IPS-18c (cell line): ENCODE results near the gene SCYGR4.
"Not testable (repeated sequence)": the region's sequence is repeated elsewhere in the genome, so short reads cannot be mapped to it uniquely, and the experiment has no call there.

Experiments
- H3K4me3 ChIP-seq: 2 replicates; pipeline ENCODE4 v1.7.0; 2013; ENCODE audit warnings: low read depth, mild to moderate bottlenecking, low read length, moderate library complexity; ENCODE audit not compliant: insufficient read depth
- H3K9me3 ChIP-seq: one replicate; pipeline ENCODE4 v1.6.1; 2013; ENCODE audit warnings: mild to moderate bottlenecking, low read length, moderate library complexity; ENCODE audit not compliant: control insufficient read depth, insufficient read depth

The SCYGR4 gene, protein sequence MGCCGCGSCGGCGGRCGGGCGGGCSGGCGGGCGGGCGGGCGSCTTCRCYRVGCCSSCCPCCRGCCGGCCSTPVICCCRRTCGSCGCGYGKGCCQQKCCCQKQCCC

DNA sequence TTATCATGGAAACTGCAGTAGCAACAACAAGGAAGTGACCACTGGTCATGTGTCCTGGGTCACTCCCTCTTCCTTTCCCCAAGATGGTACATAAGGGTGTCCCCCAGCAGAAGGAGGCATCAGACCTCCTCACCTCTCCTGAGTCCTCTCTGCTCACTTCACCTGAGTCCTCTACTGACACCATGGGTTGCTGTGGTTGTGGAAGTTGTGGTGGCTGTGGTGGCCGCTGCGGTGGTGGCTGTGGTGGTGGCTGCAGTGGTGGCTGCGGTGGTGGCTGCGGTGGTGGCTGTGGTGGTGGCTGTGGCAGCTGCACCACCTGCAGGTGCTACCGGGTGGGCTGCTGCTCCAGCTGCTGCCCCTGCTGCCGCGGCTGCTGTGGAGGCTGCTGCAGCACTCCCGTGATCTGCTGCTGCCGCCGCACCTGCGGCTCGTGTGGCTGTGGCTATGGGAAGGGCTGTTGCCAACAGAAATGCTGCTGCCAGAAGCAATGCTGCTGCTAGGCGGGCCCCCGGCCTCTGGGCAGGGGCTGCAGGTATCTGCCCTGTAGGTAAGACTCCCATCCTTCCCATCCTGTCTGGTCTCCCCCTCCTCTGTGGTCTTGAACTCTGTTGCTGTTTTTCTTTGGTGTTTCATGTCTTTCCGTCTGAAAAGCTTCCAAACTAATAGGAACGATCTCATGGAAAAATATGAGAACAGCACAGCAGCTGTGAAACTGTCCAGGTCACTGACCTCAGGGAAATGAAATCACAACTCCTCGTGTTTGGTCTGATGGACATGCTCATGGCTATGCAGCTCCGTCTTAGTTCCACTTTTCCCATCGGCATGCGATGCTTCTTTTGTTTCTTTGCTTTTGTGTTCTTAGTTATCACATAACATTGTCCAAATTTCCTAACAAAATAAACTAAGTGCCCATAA is at the start of gene SCYGR4:
Gene SCYGR4, plus strand, starts transcription at position 183 of the 915 bp plus-strand sequence. Its CDS starts 0 bp downstream, at position 183.
- no peak within 1 kb of the TSS for H3K4me3 ChIP-seq
- peaks cover 4% of the 10 kb centered on the region for H3K9me3 ChIP-seq

DNA sequence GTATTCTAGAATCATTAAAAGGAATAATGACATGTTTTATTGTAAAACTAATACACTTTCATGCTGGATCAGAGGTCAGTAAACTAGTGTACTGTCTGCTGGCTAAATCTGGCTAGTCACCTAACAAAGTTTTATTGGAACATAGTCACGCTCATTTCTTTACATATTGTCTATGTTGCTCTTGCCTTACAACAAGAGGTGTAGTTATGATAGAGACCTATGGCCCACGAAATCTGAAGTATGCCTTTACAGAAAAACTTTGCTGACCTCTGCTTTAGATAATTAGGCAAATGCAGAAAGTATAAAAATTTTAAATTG is 48.5 kb upstream of the SCYGR4 start:
- Histone ChIP-seq H3K4me3 (no peak overlapping the region), H3K9me3 (no peaks in the 10 kb centered on the region)

DNA sequence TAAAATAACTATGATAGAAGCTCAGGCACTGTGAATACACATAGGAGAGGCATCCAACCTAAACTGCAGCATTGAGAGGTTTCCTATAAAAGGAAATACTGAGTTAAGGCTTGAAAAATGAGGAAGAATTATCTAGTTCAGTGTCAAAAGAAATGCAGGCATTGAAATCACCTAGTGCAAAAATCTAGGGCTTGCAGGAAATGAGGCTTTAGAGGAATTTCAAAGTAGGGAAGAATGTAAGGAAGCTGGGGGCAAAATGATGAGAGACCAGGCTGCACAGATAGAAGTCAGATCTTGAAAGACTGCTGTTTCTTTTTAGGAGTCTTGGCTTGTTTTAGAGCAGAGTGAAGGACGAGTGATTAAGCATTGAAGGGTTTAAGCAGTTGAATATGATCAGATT is 46.7 kb upstream of the SCYGR4 start:
- H3K4me3 ChIP-seq, result no peak overlapping the region
- no peaks in the 10 kb centered on the region for H3K9me3 ChIP-seq

DNA sequence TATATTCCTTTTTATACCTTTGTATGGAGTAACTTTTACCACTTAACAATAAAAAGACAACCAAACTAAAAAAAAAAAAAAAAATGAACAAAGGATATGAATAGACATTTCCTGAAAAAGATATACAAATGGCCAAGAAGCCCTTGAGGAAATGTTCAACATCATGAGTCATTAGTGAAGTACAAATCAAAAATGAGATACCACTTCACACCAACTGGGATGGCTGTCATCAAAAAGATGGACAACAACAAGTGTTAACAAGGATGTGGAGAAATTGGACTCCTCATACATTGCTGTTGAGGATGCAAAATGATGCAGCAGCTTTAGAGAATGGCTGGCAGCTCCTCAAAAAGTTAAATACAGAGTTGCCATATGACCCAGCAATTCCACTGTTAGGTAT is 41.2 kb upstream of the SCYGR4 start:
- Histone ChIP-seq H3K9me3 (no peaks in the 10 kb centered on the region), H3K4me3 (no peak overlapping the region)

DNA sequence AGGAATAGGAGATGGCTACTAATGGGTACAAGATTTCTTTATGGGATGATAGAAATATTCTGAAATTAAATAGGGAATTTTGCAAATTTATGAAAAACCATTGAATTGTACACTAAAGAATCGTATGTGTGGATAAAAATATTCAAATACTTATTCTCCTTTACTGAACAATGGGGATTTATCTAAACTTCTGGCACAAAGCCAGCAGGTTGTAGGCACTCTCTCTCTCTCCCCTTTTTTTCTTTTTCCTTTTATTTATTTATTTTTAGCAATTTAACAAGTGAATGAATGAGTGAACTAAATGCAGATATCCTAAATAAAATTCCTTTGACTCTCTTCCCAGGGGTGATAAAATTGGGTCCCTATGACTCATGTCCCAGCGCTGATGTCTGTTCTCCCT is 40.5 kb upstream of the SCYGR4 start:
- no peaks in the 10 kb centered on the region for H3K9me3 ChIP-seq
- H3K4me3 ChIP-seq, result no peak overlapping the region

DNA sequence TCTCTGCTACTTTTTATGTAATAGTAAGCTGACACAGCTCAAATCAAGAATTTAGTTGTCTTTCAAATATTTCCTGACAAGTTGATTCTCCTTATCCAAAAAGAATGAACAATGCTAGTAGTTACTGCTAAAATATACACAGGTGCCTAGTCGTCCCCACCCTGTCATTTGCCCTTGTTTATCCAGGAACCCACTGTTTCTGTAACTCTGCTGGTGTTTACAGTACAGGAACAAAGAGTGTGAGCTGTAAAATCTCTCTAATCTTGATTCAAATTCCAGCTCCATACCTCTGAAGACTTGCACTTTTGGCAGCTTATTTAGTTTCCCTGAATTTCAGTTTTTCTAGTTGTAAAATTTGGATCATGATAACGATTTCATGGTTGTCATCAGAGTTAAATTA is 39.7 kb upstream of the SCYGR4 start:
- Histone ChIP-seq H3K4me3 (no peak overlapping the region), H3K9me3 (no peaks in the 10 kb centered on the region)

DNA sequence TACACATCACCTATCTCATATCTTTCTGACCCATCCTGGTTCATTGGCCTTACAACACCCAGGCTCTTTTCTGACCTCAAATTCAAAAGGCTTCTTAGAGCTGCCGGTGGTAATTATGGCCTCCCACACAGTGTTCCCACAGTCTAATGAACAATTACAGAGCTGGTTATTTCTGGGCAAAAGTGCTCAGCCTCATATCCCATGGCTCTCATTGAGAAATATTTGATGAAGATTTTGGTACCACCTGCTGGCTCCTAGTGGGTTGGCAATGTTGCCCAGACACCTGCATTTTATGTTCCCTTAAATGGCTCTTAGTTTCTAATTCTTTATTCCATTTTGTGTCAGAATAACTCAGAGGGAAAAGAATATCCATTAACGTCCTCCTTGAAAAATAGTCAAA is 38.7 kb upstream of the SCYGR4 start:
- peaks cover 3% of the 10 kb centered on the region for H3K9me3 ChIP-seq

DNA sequence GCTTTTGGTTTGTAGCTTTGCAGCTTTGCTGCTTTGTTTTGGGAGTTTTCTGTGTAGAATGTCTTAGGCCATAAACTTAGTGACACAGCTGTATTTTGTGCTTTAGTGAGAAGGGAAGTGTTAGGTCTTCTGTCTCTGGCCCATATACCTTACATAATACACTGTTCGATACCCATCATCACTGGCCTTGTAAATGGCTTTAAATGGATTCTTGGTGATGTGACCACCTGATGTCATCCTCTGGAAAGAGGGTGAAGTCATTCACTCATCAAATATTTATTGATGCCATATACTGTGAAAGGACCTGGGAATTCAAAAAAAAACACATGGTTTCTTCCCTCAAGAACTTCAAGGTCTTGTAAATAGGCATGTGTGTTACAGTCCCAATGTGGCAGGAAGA is 37.5 kb upstream of the SCYGR4 start:
- no peak overlapping the region for H3K4me3 ChIP-seq
- H3K9me3 ChIP-seq, result peaks cover 3% of the 10 kb centered on the region

More for the DNA sequence above, 38.7 kb upstream of the SCYGR4 start:
- H3K4me3 ChIP-seq, result no peak overlapping the region

DNA sequence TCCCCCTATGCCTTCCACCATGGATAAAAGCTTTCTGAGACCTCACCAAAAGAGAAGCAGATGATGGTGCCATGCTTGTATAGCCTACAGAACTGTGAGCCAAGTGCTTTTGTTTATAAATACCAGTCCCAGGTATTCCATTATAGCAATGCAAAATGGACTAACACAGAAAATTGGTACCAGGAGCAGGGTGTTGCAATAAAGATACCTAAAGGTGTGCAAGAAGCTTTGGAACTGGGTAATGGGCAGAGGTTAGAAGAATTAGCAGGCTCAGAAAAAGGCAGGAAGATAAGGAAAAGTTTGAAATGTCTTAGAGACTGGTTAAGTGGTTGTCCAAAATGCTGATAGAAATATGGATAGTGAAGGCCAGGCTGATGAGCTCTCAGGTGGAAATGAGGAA is 34.9 kb upstream of the SCYGR4 start:
- peaks cover 3% of the 10 kb centered on the region for H3K9me3 ChIP-seq
- no peak overlapping the region for H3K4me3 ChIP-seq

DNA sequence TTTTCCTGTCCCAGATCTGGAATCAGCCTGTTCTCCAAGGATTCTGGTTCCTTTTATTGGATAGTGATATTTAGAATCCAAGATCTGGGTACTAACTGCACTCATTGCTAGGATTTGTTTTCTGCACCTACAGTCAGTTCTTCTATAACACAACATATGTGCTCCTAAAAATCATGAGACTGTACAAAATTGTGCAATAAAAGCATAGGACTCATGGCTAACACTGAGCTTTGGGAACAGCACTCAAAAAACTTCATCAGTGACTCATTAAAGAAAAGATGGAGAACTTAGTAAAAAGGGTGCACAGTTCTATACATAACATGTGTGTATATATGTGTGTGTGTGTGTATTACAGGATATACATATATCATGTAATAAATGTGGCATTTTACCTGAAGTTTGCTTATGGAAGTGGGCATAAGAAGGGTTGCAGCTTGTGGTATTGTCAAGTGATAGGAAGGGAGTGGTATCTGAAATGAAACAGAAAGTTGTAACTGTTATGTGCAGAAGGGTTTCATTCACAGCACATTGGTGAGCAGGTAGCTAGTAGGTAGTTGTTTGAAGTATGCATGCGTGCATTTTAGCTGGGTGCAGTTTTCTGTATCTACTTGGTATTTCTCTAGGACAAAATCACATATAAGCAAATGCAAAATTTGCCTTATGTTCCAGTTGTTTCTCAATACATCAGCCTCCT is 24.5 kb upstream of the SCYGR4 start:
- Histone ChIP-seq H3K4me3 (no peak overlapping the region), H3K9me3 (no peaks in the 10 kb centered on the region)

DNA sequence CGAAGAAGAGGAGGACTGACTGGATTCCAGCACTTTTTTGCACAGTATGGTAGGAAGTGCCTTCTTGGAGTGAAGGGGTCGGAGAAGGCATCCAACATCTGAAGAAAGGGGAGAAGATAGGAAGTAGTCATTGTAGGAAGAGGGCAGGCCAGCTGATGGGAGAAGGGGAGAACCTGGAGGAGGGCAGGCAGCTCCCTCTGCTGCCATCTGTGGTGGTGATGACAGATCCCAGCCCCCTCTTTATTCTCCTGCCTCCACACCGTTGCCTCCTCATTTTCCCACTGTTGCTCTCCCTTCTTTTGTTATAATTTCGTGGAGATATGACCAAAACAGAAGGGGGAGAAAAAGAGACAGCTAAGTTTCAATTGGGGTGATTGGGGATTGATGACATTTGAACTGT is 21.5 kb upstream of the SCYGR4 start:
- H3K9me3 ChIP-seq, result no peaks in the 10 kb centered on the region
- no peak overlapping the region for H3K4me3 ChIP-seq

DNA sequence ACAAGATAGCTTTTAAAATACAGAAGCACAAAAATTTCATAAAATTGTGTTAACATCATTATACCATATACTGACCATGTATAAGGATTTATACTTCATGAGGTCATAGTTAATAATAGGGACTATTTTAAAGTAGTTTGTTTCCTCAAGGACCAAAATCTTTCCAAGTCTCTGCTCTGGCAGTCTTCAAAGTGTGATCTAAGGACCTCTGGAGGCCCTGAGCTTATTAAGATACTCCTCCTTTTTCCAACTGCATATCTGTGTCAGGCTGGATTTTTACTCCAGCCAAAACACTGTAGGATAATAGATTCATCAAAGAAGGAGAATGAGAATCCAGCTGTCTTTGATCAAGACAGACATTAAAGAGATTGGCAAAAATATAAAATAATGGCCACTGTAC is 20.3 kb upstream of the SCYGR4 start:
- Histone ChIP-seq H3K9me3 (no peaks in the 10 kb centered on the region), H3K4me3 (no peak overlapping the region)

DNA sequence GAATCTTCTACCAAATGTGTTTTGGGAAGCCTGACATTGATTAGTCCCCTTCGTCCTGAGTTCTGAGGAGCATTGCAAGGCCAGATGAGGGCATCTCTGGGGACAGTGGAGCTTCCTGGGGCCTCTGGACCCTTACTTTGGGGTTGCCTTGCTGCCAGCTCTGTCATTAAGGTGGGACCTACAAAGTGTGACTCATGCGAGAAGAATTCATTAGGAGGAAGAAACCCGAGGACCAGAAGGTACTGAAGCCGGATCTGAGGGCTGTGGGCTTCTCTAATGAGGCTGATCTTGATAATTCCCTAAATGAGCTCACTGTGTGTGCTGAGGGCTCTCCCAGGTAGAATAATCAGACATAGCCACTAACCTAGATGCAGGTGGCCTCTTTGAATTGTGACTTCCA is 19.3 kb upstream of the SCYGR4 start:
- Histone ChIP-seq H3K9me3 (no peaks in the 10 kb centered on the region), H3K4me3 (no peak overlapping the region)

DNA sequence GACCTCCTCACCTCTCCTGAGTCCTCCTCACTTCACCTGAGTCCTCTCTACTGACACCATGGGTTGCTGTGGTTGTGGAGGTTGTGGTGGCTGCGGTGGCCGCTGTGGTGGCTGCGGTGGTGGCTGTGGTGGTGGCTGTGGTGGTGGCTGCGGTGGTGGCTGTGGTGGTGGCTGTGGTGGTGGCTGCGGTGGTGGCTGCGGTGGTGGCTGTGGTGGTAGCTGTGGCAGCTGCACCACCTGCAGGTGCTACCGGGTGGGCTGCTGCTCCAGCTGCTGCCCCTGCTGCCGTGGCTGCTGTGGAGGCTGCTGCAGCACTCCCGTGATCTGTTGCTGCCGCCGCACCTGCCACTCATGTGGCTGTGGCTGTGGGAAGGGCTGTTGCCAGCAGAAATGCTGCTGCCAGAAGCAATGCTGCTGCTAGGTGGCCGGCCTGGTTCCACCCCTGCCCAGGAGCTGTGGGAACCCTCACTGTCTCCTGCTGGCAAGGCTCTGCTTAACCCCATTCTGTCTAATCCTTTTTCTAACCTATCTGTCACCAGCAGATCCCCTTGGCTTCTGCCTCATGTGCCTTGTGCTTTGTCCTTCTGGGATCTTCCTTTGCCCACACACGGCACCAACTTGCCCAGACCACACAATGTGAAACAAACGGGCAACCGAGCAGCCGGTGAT is 18.3 kb upstream of the SCYGR4 start, which contains the start of gene SCYGR2:
Gene SCYGR2, plus strand, starts transcription at position 59 of the 669 bp plus-strand sequence. Its CDS starts 0 bp downstream, at position 59.
- H3K9me3 ChIP-seq, H3K4me3 ChIP-seq: not testable (repeated sequence)

DNA sequence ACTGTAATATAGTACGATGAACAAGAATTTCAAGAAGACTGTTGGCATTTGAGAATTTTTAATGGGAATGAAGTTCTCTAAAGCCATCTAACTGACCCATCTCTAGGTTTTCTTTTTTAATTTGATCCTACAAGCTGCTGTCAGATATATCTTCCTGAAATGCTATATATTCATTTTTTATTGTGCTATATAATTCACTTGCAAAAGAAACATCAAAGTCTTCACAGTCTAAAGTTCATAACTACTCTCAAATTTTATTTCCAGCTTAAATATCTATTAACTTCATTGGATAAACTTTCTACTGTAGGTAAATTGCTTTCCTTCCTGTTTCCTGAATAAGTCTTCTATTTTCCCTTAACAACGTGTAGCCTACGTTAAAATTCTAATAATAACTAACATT is 14.9 kb upstream of the SCYGR4 start:
- H3K9me3 ChIP-seq, result no peaks in the 10 kb centered on the region
- no peak overlapping the region for H3K4me3 ChIP-seq

DNA sequence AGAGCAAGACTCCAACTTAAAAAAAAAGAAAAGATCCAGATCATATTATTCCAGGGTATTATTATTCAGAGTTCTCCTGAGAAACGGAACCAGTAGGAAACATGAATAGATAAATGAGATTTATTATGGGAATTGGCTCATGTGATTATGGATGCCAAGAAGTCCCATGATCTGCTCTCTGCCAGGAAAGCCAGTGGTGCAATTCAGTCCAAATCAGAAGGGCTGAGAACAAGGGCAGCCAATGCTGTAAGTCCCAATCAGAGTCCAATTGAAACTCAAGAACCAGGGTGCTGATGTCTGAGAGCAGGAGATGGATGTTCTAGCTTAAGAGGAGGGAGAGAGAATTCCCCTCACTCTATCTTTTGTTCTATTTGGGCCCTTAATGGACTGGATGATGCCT is 10.8 kb upstream of the SCYGR4 start:
- no peak overlapping the region for H3K4me3 ChIP-seq
- H3K9me3 ChIP-seq, result no peaks in the 10 kb centered on the region

DNA sequence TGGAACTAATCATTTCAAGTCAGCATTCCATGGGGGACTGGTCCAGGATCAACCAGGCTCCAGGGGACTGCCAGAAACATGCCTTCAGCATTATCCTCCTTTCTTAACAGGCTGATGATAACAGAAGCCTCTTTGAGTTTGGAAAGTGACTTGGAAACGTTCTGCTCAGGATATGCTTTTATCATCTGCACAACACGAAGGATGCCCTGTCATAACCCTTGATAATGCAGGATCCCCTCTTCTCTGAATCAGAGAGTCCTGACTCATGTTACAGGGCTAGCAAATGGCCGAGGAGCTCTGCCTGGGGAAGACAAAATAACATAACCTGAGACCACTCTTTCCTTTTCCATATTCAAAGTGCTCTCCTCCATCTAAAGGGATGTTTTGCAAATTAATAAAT is 9.4 kb upstream of the SCYGR4 start:
- no peaks in the 10 kb centered on the region for H3K9me3 ChIP-seq
- no peak overlapping the region for H3K4me3 ChIP-seq
